Body of pancreas (tissue), 4 donors: ENCODE measurements around the gene SRBD1.

ENCODE experiments used
- POLR2A ChIP-seq, 3 donors: fragments of 450-650 bp; IDR thresholded peaks; one replicate each; pipeline ENCODE4 v1.6.1; 2016; ENCODE audit warnings: antibody characterized with exemption in 3 of 3, mild to moderate bottlenecking in 2 of 3
- TF ChIP-seq, protein P1 (sequence below), 7 experiments: fragments of 450-650 bp in 4 of 7; fragments of 200-600 bp in 3 of 7; sonication (generic) in 3 of 7; IDR thresholded peaks; one replicate each; pipeline ENCODE4 v1.5.1; 2016 to 2019; ENCODE audit warnings: antibody characterized with exemption in 7 of 7

DNA sequence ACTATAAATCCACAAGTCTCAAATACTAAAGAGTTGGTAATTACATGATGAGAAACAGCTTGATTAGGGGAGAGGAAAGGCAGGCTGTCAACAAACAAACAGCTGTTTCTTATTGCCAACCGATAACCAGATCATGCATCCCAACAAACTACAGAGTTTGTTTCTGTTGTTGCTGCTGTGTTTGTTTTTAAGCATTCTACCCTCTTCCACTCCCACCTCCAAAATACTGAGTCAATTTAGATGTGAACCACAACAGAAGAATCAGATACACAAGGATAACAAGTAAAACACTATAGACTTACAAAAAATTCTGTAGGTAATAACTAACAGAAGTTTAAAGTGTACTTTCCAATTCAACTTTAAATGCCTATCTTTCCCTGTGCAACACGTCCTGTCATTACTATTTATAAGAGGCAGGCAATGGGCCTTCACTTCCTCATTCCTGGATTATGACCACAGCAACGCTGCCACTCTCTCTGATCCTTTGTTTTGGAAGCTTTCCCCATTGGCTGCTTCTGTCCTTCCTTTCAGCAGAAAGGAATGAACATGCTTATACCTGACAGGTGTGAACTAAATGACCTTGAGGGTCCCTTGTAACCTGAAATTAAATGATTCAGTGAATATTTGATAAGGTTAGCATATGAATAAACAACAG lies 152.0 kb downstream of the SRBD1 start:
- TF ChIP-seq, protein P1, sequence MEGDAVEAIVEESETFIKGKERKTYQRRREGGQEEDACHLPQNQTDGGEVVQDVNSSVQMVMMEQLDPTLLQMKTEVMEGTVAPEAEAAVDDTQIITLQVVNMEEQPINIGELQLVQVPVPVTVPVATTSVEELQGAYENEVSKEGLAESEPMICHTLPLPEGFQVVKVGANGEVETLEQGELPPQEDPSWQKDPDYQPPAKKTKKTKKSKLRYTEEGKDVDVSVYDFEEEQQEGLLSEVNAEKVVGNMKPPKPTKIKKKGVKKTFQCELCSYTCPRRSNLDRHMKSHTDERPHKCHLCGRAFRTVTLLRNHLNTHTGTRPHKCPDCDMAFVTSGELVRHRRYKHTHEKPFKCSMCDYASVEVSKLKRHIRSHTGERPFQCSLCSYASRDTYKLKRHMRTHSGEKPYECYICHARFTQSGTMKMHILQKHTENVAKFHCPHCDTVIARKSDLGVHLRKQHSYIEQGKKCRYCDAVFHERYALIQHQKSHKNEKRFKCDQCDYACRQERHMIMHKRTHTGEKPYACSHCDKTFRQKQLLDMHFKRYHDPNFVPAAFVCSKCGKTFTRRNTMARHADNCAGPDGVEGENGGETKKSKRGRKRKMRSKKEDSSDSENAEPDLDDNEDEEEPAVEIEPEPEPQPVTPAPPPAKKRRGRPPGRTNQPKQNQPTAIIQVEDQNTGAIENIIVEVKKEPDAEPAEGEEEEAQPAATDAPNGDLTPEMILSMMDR (IDR thresholded peaks at IDR 0.05), result no peak
- peak in 1 of 3 donors; percentile 28 for TF ChIP-seq POLR2A (IDR thresholded peaks at IDR 0.05)
